ENCODE results near the gene CBX4.

The CBX4 gene

GRCh38 chr17:79798299-79799173 lies 40.7 kb downstream of the CBX4 start:
- DNase-seq (ENCODE audit: low spot score) = no peak
- Histone ChIP-seq H3K27ac (no peak overlapping the region), H3K4me3 (peak overlapping the region; percentile 96)
- no peak for TF ChIP-seq CTCF (IDR thresholded peaks at IDR 0.05)

GRCh38 chr17:79797492-79798298 lies 41.5 kb downstream of the CBX4 start:
- no peak for TF ChIP-seq CTCF (IDR thresholded peaks at IDR 0.05)
- no peak for DNase-seq (ENCODE audit: low spot score)
- Histone ChIP-seq H3K4me3 (peak overlapping the region; percentile 96), H3K27ac (peak overlapping the region in 1 of 2 donors; percentile 90)

- DNase-seq (ENCODE audit: low spot score) = peak; percentile 99
- Histone ChIP-seq H3K4me3 (peak within 1 kb of the TSS; percentile 96), H3K27ac (peak within 1 kb of the TSS; percentile 39 to 90)
- no peak for TF ChIP-seq CTCF (IDR thresholded peaks at IDR 0.05)
Measured at GRCh38 chr17:79796763-79797491, 42.3 kb downstream of the CBX4 start, which contains the start of gene CBX8. TSS of gene CBX8 (minus strand) at chr17:79797077. CDS start at chr17:79796998, 79 bp downstream.

- TF ChIP-seq CTCF (IDR thresholded peaks at IDR 0.05) = no peak
- Histone ChIP-seq H3K27ac (peak overlapping the region in 1 of 2 donors; percentile 90), H3K4me3 (peak overlapping the region; percentile 96)
- DNase-seq (ENCODE audit: low spot score) = no peak
Measured at GRCh38 chr17:79796444-79796762, 42.8 kb downstream of the CBX4 start.

GRCh38 chr17:79795795-79796443 lies 43.3 kb downstream of the CBX4 start:
- no peak for DNase-seq (ENCODE audit: low spot score)
- peak overlapping the region; percentile 96 for H3K4me3 ChIP-seq

More at GRCh38 chr17:79795795-79796443, 43.3 kb downstream of the CBX4 start:
- TF ChIP-seq CTCF (IDR thresholded peaks at IDR 0.05) = no peak
- H3K27ac ChIP-seq = no peak overlapping the region

All from coronary artery (tissue), 2 donors.